Loucy (cell line): ENCODE results near the gene ADM5.

ENCODE experiments used
- CTCF ChIP-seq: fragments of 200-600 bp; sonication (generic); conservative IDR thresholded peaks from 2 replicates; pipeline ENCODE4 v1.5.1; 2014; ENCODE audit warnings: mild to moderate bottlenecking, antibody characterized with exemption, low read length
- EZH2phosphoT487 ChIP-seq: fragments of 200-600 bp; IDR thresholded peaks from 2 replicates; pipeline ENCODE4 v1.6.1; 2018; ENCODE audit warnings: antibody characterized with exemption, mild to moderate bottlenecking, moderate library complexity, borderline replicate concordance

DNA sequence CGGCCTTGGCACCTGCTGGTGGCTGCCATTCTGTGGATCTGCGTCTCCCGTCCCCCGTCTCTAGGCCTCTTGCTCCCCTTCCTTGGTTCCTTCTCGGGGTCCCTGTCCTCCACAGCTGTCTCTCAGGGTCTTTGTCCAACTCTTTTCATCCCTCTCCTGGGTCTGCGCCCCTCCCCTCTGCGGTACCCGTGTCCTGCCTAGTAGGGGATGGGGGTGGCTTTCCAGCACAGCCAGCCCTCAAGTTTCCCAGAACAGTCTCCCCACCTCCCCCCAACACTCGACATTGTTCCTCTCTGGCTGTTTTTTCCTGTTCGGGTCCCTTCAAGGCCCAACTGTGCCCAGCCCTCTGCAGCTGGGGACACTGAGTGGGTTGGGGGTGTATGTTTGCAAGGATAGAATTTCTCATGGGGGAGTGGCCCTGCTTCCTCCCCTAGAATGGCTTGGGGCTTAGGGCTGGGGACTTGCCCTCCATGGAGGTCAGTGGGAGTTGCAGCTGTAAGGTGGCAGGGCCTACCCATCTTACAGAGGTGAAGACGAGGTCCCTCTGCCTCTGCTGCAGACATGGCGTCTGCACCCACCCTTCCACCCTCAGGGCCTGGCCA lies 762 bp upstream of the ADM5 start:
- no peak for TF ChIP-seq CTCF
- no peak for TF ChIP-seq EZH2phosphoT487
